SIG-M5 treated with dmso at 0.1 percent for 504 hours (cell line): ENCODE results near the gene DUSP10.

Source experiments
- DNase-seq: peaks from one replicate; lab custom pipeline; 2025; ENCODE audit not compliant: unreplicated experiment; lab: John Stamatoyannopoulos, UW

The DUSP10 gene

DNA sequence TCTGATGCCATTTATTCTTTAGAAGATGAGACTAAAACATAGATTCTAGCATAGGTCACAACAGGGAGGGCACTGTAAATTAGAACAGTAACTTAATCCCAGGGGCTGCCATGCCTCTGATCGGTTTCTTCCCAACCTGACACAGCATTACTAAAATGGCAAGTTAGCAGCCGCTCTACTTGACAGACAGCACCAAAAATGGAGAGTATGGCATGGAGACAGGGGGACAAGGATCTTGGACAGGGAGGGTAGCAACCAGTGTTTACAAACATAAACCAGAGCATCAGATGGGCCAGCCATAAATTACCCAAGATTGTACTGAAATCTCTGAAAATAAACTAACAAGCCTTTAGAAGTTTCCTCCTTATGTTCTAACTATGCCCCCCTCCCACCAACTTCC lies 5.9 kb downstream of the DUSP10 start:
- DNase-seq = no peak

- no peak for DNase-seq
Observed at GRCh38 chr1:221734187-221734586, 7.7 kb downstream of the DUSP10 start.

- DNase-seq = no peak
Observed at GRCh38 chr1:221732052-221732451, 9.8 kb downstream of the DUSP10 start.

DNA sequence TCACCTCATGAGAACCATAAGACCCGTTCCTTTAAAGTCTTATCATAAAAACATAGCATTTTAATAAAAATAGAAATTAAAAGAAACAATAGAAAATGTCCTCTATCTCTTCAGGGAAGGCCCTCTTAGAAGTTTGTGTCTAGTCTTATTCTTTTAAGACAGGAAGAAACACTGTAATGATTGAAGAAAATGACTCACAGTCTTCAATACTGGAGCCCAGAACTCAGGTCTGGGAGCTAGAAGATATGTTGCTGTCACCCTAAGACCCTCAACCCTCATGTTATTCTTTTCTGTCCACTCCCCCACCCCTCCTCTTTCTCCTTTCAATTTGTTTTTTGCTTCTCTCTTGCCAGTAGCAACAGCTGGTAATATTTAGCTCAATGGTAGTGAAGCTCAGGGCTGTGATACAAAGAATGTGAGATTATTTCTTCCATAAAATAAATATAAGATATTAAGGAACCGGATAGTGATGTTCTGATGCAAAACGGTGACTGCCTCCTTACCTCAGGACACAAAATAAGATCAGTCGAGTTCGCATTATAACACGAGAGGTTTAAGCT lies 12.0 kb downstream of the DUSP10 start:
- DNase-seq = no peak

DNA sequence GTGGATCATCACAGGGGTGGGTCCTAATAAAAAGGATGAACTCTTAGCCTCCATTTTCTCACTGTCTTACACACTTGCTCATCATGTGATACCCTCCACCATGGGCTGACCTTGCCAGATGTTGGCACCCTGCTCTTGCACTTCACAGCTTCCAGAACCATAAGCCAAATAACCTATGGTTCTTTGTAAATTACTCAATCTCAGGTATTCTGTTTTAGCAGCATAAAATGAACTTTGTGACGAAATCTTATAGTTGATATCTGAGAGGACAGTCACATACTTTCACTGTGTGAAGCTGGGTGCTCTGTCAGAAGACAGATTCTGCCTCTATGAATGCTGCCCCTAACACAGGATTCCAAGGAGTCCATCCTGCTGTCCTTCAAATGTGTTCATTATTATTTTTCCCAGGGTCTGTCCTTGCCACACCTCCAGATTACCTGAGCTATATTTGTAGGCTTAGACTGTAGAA lies 13.8 kb downstream of the DUSP10 start:
- DNase-seq = no peak

GRCh38 chr1:221727146-221728036 lies 14.5 kb downstream of the DUSP10 start:
- no peak for DNase-seq

- peak; percentile 86 for DNase-seq
Observed at GRCh38 chr1:221725735-221726672, 15.9 kb downstream of the DUSP10 start.

DNA sequence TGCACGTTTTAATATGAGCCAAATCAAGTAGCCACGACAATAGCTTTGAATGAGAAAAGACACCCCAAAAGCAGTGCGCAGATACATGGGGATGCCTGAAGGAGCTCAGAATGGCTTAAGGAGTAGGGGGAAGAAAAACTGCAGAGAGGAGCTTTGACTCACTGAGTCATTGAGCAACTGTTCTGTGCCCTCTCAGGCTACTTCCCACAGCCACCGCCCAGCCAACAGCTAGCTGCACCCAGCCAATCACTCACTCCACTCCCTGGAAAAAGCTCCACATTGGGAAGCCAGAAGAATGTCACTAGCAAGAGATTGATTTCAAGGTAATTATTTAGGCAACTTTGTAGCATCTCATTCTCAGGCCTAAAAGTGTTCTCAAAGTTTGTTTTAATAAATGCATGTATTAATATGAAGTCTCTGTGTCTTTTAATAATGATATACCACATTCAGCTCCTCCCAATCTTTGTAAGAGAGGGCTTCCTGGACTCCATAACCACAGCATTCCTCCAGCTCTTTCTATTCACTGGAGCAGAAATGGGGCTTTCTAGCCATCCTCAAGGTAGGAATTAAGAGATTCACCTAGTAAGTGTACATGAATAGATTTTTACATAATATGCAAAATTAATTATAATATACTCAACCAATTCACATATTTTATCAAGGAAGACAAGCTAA lies 16.8 kb downstream of the DUSP10 start:
- peak; percentile 90 for DNase-seq

- no peak for DNase-seq
Observed at GRCh38 chr1:221723848-221724236, 18.0 kb downstream of the DUSP10 start.

GRCh38 chr1:221723018-221723847 lies 18.7 kb downstream of the DUSP10 start:
- no peak for DNase-seq

DNA sequence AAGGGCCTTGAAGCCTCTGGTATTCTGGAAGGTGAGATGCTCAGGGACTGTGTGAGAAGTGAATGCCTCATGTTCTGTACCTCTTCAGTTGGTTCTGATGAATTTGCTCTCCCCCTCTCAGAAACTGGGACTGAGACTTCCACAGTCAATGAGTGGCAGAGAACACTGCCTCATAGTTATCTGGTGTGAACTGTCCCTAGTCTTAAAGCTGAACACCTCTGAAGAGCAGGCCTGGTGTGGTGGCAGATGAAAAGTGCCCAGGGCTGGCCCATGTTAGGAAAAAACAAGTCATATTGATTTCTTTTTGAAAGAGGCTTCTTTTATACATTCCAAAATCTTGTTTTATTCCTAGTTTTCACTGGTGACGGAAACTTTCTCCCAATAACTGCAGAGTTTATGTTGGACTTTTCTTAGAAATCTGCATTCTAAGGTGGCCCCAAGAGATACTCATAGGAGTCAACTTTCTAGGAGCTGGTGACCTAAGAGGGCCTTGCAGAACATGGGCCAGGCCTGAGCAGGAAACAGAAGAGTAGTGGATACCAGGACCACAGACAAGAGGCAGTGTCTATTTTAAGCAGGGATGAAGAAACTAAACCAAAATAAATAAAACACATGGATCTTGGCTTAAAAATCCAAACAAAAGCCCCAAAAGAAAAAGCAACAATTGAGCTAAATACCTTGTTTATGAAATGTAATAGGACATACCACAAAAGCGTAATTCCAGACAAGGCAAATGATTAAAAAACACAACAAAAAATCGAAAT lies 19.5 kb downstream of the DUSP10 start:
- DNase-seq = no peak

DNA sequence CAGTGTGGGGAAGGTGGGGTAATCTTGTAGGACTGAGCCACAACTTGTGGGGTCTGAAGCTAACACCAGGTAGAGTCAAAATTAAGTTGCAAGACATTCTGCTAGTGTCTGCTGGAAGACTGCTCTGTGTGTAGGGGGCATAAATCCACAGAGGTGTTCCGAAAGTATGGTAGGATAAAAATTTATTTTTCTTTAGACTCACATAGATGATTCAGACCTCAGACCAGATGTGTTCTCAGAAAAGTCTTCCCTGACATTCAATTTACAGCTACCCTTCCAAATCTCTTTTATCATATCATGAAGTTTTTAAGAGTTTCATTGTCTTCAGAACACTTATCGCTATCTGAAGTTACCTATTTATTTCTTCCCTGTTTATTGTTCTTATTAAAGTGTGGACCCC lies 21.3 kb downstream of the DUSP10 start:
- no peak for DNase-seq

DNA sequence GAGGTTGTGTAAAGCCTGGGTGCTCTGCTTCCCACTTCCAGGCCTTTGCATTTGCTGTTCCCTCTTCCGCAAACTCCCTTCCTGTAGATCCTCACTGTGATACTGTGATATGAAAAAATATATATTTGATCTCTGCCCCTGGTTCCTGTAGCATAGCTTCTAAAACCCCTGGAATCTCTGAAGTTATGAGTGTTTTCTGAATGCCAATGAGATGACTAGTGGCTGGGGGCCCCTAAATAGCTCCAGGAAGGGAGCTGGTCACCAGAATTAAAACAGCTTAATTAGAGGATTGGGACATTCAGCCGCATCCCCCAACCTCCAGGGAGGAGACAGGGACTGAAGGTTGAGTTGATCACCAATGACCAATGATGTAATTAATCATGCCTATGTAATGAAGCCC lies 21.9 kb downstream of the DUSP10 start:
- no peak for DNase-seq

DNA sequence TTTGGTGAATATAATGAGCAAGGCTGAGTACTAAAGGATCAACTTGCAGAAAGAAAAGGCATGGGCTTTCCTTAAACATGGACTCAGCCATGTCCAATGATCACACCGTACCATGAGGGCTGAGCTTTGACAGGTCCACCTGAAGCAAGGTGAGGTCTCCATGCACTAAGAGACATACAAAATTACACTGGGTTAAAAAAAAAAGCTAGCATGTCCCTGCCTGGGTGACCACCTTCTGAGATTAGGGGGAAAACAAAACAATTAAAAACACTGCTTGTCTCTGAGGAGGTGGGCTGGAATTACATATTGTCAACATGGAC lies 22.7 kb downstream of the DUSP10 start:
- no peak for DNase-seq

DNA sequence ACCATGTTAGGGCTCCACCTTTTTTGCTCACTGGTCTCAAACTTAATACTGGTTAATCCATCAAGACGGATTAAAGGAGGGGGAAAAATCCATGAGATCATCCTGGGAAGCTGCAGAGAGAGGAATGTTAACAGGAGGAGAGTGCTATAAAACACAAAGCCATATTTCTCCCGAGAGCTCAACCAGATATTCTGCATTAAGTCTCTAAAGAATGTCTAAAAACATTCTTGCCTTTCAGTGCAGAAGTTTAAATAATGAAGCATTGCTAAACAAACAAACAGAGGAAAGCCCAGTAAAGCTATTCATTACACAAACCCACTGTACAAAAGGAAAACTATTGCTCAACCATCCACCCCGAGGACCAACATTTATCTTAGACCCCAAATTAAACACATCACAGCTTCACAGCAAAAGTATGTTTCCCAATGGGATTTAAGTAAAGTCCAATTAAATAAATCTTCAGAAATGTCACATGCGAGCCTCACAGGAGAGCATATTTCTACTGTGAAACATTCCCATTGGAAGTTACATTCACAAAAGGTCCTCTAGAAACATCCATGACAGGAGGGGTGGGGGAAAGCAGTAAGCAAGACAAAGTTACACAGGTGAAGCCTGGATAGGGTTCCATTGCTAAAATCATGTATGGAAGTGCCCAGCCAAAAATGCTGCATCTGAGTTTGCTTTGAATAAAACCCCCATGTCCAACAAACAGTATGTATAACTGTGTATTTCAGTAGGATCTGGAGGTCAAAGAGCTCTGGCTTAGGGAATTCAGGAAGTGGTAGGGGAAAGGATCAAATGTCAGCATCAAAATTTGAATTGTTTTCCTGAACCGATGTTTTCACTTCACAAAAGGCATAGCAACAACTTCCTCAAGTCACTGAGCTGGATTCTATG lies 23.3 kb downstream of the DUSP10 start:
- no peak for DNase-seq

DNA sequence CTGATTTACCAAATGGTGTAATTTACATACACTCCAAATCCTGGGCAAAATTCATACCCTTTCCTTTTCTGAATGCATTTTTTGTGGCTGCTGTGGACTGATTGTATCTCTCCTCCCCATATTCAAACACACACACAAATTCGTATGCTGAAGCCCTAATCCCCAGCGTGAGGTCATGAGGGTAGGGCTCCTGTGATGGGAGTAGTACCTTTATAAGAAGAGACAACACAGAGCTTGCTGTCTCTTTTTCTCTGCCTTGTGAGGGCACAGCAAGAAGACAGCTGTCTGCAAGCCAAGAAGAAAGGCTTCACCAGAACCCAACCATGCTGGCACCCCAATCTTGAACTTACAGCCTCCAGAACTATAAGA lies 24.4 kb downstream of the DUSP10 start:
- DNase-seq = no peak

- DNase-seq = no peak
Observed at GRCh38 chr1:221716713-221717484, 25.0 kb downstream of the DUSP10 start.
